Fibroblast of pulmonary artery (primary cell): Measurements from ENCODE around the gene ODF4.
"Not testable (repeated sequence)": the region's sequence is repeated elsewhere in the genome, so short reads cannot be mapped to it uniquely, and the experiment has no call there.

Source experiments
- DNase-seq: peaks from one replicate; pipeline ENCODE4 v3.0.0-alpha.2; 2010; ENCODE audit warnings: low read depth
- H3K4me3 ChIP-seq: replicated peaks from 2 replicates; pipeline ENCODE4 v1.5.1; 2011; ENCODE audit warnings: low read depth, mild to moderate bottlenecking, control low read depth, low read length, moderate library complexity
- TF ChIP-seq, protein P1 (sequence below): IDR thresholded peaks from 2 replicates; pipeline ENCODE4 v1.5.1; 2011; ENCODE audit warnings: mild to moderate bottlenecking, control low read depth, low read length, inconsistent platforms; ENCODE audit errors: missing control alignments

ODF4 gene

DNA sequence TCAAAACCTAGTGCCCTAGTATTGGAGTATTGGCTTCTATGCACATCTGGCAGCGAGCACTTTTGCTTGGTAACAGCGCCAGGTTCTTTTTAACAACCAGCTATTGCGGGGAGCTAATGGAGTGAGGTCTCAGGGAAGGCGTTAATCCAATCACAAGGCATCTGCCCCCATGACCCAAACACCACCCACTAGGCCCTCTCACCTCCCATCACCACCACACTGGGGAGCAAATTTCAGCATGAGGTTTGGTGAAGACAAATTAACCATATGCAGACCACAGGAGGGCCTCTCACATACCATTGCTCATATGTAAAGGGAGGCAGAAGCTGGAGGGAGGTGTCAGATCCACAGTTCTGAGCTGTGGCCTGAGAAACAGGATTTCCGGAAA is 893 bp upstream of the ODF4 start:
- no peak overlapping the region for H3K4me3 ChIP-seq
- DNase-seq: no peak
- TF ChIP-seq, protein P1, sequence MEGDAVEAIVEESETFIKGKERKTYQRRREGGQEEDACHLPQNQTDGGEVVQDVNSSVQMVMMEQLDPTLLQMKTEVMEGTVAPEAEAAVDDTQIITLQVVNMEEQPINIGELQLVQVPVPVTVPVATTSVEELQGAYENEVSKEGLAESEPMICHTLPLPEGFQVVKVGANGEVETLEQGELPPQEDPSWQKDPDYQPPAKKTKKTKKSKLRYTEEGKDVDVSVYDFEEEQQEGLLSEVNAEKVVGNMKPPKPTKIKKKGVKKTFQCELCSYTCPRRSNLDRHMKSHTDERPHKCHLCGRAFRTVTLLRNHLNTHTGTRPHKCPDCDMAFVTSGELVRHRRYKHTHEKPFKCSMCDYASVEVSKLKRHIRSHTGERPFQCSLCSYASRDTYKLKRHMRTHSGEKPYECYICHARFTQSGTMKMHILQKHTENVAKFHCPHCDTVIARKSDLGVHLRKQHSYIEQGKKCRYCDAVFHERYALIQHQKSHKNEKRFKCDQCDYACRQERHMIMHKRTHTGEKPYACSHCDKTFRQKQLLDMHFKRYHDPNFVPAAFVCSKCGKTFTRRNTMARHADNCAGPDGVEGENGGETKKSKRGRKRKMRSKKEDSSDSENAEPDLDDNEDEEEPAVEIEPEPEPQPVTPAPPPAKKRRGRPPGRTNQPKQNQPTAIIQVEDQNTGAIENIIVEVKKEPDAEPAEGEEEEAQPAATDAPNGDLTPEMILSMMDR: no peak

DNA sequence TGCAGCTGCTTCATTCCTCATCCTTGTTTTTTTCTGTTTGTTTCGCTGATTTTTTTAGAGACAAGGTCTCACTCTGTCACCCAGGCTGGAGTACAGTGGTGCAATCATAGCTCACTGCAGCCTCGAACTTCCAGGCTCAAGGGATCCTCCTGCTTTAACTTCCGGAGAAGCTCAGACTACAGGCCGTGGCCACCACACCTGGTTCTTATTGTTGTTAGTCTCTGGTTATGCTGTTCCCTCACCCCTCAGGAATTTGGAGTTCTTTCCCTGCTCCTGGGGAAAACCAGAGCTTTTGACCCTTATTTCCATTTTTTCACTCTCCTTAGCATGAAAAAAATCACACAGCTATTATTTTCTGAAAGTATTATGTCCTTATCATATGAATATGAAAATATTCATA is 1.8 kb downstream of the ODF4 start:
- H3K4me3 ChIP-seq: no peak overlapping the region
- TF ChIP-seq, protein P1: no peak
- no peak for DNase-seq

DNA sequence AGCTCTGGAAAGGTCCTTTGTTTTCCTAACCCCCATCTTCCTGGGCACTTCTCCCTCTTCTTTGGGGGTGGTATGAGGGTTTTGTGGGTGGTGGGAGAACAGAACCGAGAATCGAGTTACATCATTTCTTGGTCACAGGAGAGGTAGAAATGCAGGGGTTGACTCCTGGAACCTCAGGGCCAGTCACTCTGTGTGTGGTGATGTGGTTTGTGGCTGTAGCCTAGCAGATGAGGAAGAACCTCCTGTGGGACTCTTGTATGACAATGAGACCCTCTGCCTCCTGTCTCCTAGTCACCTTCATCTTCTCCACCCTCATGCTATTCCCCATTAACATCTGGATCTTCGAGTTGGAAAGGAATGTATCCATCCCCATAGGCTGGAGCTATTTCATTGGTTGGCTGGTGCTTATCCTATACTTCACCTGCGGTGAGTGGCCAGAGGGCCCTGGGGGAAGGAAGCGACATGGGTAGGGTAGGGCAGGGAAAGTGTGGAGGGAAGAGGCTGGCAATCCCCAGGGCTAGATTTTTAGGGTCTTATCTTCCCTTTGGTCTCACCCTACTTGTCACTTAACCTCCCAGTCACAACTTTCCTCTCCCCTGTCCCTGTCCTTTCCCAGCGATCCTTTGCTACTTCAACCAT is 5.5 kb downstream of the ODF4 start:
- DNase-seq: no peak
- TF ChIP-seq, protein P1: no peak
- no peak overlapping the region for H3K4me3 ChIP-seq

- DNase-seq: no peak
- H3K4me3 ChIP-seq: no peak overlapping the region
- TF ChIP-seq, protein P1: no peak
Observed at GRCh38 chr17:8345951-8346665, 6.5 kb downstream of the ODF4 start.

DNA sequence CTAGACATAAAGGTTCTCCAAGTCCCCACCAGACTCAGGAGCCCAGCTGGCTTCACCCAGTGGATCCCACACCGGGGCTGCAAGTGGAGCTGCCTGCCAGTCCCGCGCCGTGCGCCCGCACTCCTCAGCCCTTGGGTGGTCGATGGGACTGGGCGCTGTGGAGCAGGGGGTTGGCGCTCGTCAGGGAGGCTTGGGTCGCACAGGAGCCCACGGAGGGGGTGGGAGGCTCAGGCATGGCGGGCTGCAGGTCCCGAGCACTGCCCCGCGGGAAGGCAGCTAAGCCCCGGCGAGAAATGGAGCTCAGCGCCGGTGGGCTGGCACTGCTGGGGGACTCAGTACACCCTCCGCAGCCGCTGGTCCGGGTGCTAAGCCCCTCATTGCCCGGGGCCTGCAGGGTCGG is 7.4 kb downstream of the ODF4 start:
- not testable (repeated sequence) for H3K4me3 ChIP-seq, DNase-seq

DNA sequence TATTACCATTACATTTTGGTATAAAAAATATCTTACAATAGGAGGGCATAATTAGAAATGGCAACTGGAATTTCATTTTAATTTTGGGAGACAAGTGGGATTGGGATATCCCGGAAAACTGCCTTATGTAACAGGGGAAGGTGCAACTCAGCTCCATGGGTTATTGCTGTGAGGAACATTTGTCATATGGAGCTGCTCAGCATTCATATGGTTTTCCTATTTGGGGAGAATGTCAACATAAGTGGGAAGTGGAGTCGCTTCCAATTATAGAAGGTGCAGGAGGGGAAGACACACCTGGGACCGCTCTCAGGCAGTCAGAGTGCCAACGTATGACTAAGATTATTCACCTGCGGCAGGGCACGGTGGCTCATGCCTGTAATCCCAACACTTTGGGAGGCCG is 10.7 kb downstream of the ODF4 start:
- TF ChIP-seq, protein P1: no peak
- no peak for DNase-seq
- H3K4me3 ChIP-seq: no peak overlapping the region

DNA sequence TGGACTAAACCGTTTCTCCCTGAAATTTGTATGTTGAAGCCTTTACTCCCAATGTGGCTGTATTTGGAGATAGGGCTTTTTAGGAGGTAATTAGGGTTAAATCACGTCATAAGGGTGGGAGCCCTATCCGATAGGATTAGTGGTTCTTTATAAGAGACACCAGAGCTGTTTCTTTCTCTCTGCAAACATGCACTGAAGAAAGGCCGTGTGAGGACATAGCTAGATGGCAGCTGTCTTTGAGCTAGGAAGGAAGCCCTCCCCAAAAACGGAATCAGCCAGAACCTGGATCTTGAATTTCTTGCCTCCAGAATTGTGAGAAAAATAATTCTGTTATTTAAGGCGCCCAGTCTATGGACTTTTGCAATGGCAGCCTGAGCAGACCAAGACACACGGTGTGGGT is 14.1 kb downstream of the ODF4 start:
- H3K4me3 ChIP-seq: no peak overlapping the region
- no peak for DNase-seq
- TF ChIP-seq, protein P1: no peak
